Amniotic stem cell (primary cell): ENCODE measurements around the gene RNASEH1.
"Not testable (repeated sequence)": the region's sequence is repeated elsewhere in the genome, so short reads cannot be mapped to it uniquely, and the experiment has no call there.

Experiments used
- DNase-seq: peaks from one replicate; lab custom pipeline; 2025; lab: John Stamatoyannopoulos, UW

The RNASEH1 gene

GRCh38 chr2:3589086-3589485 lies 31.0 kb upstream of the RNASEH1 start:
- no peak for DNase-seq

GRCh38 chr2:3588084-3588483 lies 30.0 kb upstream of the RNASEH1 start:
- no peak for DNase-seq

GRCh38 chr2:3587432-3587831 lies 29.3 kb upstream of the RNASEH1 start:
- no peak for DNase-seq

GRCh38 chr2:3587021-3587420 lies 28.9 kb upstream of the RNASEH1 start:
- DNase-seq: no peak

GRCh38 chr2:3586220-3586619 lies 28.1 kb upstream of the RNASEH1 start:
- no peak for DNase-seq

GRCh38 chr2:3585261-3586109 lies 27.4 kb upstream of the RNASEH1 start:
- DNase-seq: no peak

GRCh38 chr2:3584608-3585260 lies 26.6 kb upstream of the RNASEH1 start:
- no peak for DNase-seq

- DNase-seq: no peak
Observed at GRCh38 chr2:3584076-3584475, 25.9 kb upstream of the RNASEH1 start.

- no peak for DNase-seq
Observed at GRCh38 chr2:3581367-3582262, 23.5 kb upstream of the RNASEH1 start.

- DNase-seq: no peak
Observed at GRCh38 chr2:3580449-3580848, 22.3 kb upstream of the RNASEH1 start.

GRCh38 chr2:3578987-3579386 lies 20.9 kb upstream of the RNASEH1 start:
- DNase-seq: no peak

GRCh38 chr2:3576263-3576630 lies 18.1 kb upstream of the RNASEH1 start:
- DNase-seq: not testable (repeated sequence)

- DNase-seq: no peak
Observed at GRCh38 chr2:3575534-3576262, 17.6 kb upstream of the RNASEH1 start.

- no peak for DNase-seq
Observed at GRCh38 chr2:3574155-3574554, 16.0 kb upstream of the RNASEH1 start.

GRCh38 chr2:3572620-3573019 lies 14.5 kb upstream of the RNASEH1 start:
- no peak for DNase-seq

GRCh38 chr2:3571284-3571683 lies 13.2 kb upstream of the RNASEH1 start:
- DNase-seq: no peak

- not testable (repeated sequence) for DNase-seq
Observed at GRCh38 chr2:3569656-3570055, 11.5 kb upstream of the RNASEH1 start.

GRCh38 chr2:3566806-3567205 lies 8.7 kb upstream of the RNASEH1 start:
- DNase-seq: no peak

GRCh38 chr2:3565117-3565516 lies 7.0 kb upstream of the RNASEH1 start:
- no peak for DNase-seq

GRCh38 chr2:3563521-3563976 lies 5.4 kb upstream of the RNASEH1 start:
- DNase-seq: no peak

- DNase-seq: no peak
Observed at GRCh38 chr2:3557639-3558204, 411 bp downstream of the RNASEH1 start.
